22Rv1 (cell line): ENCODE measurements around the gene MARK1.

Experiments used
- H3K27ac ChIP-seq: fragments of 450-650 bp; 2 replicates; pipeline ENCODE4 v1.5.1; 2017
- ZFX ChIP-seq: fragments of 450-650 bp; IDR thresholded peaks from 2 replicates; pipeline ENCODE4 v1.6.1; 2017; ENCODE audit warnings: antibody characterized with exemption, borderline replicate concordance
- TF ChIP-seq, protein P1 (sequence below): fragments of 450-650 bp; IDR thresholded peaks from 2 replicates; pipeline ENCODE4 v1.5.1; 2017; ENCODE audit warnings: mild to moderate bottlenecking

Gene MARK1

DNA sequence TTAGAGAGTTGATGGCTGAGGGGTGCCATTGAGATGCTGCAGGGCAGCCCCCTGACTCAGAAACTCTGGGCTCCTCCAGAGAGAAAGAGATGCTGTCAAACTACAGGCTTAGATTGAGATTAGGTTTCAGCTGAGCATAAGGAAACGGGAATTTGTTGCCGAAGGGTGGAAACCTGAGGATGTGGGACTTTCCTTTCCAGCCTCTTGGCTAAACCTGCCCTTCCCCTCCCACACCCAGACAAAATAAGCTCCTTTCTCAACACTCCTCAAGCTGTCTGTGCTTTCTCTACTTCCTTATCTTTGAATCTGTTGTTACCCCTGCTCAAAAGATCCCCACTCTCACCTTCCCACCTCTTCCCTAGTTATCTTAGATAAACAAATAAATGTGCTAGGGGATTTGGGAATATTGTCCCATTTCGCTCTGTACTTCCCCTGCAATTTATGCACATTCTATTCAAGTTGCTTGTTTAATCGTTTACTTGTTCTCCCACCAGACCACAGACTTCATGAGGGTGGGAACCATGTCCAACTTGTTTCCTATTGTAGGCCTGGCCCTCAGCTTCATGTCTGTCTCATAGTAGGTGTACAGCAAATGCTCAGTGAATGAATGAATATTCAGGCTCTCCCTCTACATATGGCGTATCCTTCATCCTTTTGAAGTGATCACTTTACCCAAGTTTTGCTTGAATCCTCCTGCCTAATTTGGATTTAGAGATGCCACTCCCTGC lies 30.6 kb upstream of the MARK1 start:
- no peak for TF ChIP-seq ZFX
- TF ChIP-seq, protein P1, sequence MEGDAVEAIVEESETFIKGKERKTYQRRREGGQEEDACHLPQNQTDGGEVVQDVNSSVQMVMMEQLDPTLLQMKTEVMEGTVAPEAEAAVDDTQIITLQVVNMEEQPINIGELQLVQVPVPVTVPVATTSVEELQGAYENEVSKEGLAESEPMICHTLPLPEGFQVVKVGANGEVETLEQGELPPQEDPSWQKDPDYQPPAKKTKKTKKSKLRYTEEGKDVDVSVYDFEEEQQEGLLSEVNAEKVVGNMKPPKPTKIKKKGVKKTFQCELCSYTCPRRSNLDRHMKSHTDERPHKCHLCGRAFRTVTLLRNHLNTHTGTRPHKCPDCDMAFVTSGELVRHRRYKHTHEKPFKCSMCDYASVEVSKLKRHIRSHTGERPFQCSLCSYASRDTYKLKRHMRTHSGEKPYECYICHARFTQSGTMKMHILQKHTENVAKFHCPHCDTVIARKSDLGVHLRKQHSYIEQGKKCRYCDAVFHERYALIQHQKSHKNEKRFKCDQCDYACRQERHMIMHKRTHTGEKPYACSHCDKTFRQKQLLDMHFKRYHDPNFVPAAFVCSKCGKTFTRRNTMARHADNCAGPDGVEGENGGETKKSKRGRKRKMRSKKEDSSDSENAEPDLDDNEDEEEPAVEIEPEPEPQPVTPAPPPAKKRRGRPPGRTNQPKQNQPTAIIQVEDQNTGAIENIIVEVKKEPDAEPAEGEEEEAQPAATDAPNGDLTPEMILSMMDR, result no peak
- H3K27ac ChIP-seq, result no peak overlapping the region

DNA sequence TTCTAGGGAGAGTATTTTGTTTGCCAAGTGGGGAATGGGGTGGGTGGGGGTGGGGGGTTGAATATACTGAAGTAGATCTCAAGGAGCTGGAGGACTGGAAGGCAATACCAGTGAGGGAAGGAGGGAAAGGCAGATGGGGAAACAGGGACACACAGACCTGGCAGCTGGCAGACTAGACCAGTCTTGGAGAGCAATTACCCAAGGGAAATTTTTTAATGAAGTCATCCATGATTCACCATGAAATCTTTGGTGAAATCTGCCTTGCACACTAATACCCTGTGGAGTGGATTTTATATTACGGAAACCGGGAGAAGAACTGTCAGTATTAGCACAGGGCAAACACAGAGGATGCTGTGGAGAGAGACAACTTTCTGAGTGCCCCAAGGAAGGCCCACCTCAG lies 29.7 kb upstream of the MARK1 start:
- H3K27ac ChIP-seq, result no peak overlapping the region
- TF ChIP-seq ZFX, result no peak
- TF ChIP-seq, protein P1, result no peak

DNA sequence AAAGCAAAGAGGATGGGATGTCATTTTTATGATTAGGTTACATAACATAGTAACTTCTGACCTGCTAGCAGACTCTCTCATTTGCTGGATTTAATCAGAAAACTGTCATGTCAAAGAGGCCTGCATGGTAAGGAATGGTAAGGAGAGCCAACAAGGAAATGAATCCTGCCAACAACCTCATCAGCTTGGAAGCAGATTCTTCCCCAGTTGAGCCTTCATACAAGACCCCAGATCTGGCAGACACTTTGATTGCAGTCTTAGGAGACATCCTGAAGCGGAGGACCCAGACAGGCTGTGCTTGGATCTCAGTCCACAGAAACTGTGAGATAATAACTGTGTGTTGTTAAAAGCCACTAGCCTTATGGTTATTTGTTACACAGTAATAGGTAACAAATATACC lies 27.6 kb upstream of the MARK1 start:
- H3K27ac ChIP-seq, result no peak overlapping the region
- TF ChIP-seq, protein P1, result no peak
- no peak for TF ChIP-seq ZFX

DNA sequence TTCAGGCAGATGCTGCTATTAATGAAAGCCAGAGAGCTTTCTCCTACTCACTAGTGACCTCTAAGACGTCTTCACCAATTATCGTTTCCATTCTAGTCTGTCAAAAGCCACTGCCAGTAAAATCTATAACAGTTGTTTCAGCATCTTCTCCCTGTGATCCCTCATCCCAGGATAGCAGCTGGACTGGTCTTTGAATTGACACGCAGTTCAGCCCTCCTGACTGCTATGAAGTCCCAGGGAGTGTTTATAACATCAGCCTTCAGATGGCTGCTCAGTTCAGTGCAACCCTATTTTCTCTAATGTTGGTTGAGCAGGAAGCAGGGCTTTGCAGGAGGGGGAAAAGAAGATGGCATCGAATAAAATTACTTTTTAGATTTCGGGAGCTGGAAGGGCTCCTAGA lies 23.6 kb upstream of the MARK1 start:
- no peak for TF ChIP-seq ZFX
- TF ChIP-seq, protein P1, result no peak
- H3K27ac ChIP-seq, result no peak overlapping the region

DNA sequence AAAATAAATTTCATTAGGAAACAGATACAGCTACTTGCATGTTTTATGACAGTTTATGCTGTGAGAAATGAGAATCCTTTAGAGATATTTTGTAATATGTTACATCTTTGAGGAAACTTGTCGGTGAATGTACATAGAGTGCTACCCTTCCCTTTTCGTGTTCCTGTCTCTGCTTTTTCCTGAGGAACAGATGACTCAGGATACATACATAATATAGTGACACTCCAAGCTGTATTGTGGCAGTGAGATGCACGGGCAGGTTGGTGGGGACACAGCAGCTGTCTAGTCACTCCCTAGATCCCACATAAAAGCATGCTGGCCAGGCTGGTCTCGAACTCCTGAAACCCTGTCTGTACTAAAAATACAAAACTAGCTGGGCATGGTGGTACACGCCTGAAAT lies 20.9 kb upstream of the MARK1 start:
- no peak overlapping the region for H3K27ac ChIP-seq
- TF ChIP-seq ZFX, result no peak
- TF ChIP-seq, protein P1, result no peak

DNA sequence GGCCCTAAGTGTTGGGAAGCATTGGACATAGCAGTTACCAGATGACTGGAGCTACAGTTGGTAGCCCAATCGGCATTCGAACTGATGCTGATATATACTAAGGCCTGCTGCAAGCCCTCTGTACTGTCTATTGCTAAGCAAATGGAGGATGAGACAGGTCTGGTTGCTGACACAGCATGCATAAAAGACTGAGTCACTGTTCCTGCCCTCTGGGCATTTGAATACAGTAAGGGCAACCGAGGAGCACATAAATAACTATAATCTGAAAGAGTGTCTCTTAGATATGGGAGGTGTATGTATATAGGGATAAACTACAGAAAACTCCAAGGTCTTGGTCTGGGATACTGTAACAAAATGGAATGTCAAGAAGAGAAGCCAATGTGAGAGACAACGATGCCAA lies 16.8 kb upstream of the MARK1 start:
- TF ChIP-seq ZFX, result no peak
- TF ChIP-seq, protein P1, result no peak
- no peak overlapping the region for H3K27ac ChIP-seq

DNA sequence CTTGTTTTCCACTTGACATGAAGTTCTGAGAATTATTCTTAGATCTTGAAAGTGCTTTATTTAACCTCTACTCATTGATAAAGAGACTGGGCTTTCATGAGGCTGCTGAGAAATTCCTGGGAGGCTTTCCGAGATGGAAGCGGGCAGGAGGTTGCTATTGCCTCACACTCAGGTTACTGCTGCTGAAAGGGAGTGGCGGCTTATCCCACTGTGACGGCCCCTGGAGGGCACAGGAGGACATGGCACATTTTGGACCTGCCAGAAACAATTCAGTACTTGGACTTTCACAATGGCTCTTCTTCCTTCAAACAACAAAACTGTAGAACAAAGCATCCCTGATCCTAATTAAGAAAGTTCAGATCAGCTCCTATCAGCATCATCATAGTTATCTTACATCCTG lies 16.2 kb upstream of the MARK1 start:
- no peak for TF ChIP-seq ZFX
- TF ChIP-seq, protein P1, result peak; percentile 21; the same call in 1 of the 2 replicates

More for the DNA sequence above, 16.2 kb upstream of the MARK1 start:
- no peak overlapping the region for H3K27ac ChIP-seq
